Large intestine (tissue), 3 donors: ENCODE measurements around the gene MRPL39. TPM values are rescaled to one million over a fixed set of nuclear protein-coding genes. Genes with fewer than 3 reads are reported as not detected.

Source experiments
- DNase-seq, 2 donors: peaks; one replicate each; pipeline versions ENCODE4 v3.0.0 to v3.0.0-alpha.2; 2013
- H3K27ac ChIP-seq: one replicate; pipeline ENCODE4 v1.5.1; 2013; ENCODE audit warnings: low read length
- H3K27me3 ChIP-seq: 2 replicates; pipeline ENCODE4 v1.6.1; 2013; ENCODE audit warnings: low read length; ENCODE audit not compliant: control insufficient read depth, insufficient read depth
- H3K36me3 ChIP-seq: 2 replicates; pipeline ENCODE4 v1.6.1; 2013; ENCODE audit warnings: low read length; ENCODE audit not compliant: control insufficient read depth, insufficient read depth
- H3K4me1 ChIP-seq: one replicate; pipeline ENCODE4 v1.6.1; 2013; ENCODE audit warnings: low read length; ENCODE audit not compliant: control insufficient read depth, insufficient read depth
- H3K4me3 ChIP-seq: one replicate; pipeline ENCODE4 v1.5.1; 2013; ENCODE audit warnings: low read length
- H3K9me3 ChIP-seq: one replicate; pipeline ENCODE4 v1.6.1; 2013; ENCODE audit warnings: mild to moderate bottlenecking, low read depth, low read length, moderate library complexity; ENCODE audit not compliant: control insufficient read depth
- WGBS: methylation state at CpG from one replicate; pipeline ENCODE4 v1.1.5; 2013; ENCODE audit warnings: low lambda C conversion rate; ENCODE audit not compliant: insufficient coverage; 5-methylcytosine and 5-hydroxymethylcytosine counted together
- polyA plus RNA-seq: library from polyadenylated mRNA; unstranded; fragments of 120-200 nt; gene quantifications from one replicate; pipeline ENCODE4 v1.2.1, GENCODE V29; 2013

Gene MRPL39
- polyA plus RNA-seq, 1 donor: 33.4 TPM

DNA sequence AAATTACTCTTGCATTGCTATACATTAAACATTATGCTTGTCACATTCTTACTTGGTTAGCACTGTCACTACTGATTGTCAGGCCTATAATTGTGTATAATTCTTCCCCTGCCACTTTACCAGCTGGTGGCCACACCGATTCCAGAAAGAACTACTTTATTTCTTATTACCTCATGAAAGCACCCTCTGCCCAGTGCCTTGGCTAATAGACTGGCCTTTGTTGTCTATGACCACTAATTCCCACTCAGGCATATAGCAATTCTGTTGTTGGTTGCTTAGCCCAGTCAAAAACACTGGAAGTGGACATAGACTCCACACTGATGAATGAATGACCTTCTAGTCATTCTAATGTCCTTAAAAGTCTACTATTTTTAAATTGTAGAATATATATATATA is 35.6 kb downstream of the MRPL39 start:
- H3K4me1 ChIP-seq: no peaks in the 10 kb centered on the region
- no peak for DNase-seq
- no peak overlapping the region for H3K27ac ChIP-seq
- H3K36me3 ChIP-seq: peaks cover 5% of the 10 kb centered on the region
- H3K4me3 ChIP-seq: no peak overlapping the region
- H3K27me3 ChIP-seq: no peaks in the 10 kb centered on the region
- no CpG with 5 or more reads among the region's 1 CpG for WGBS
- H3K9me3 ChIP-seq: no peaks in the 10 kb centered on the region

- Histone ChIP-seq H3K36me3 (peaks cover 3% of the 10 kb centered on the region), H3K4me1 (no peaks in the 10 kb centered on the region), H3K27me3 (no peaks in the 10 kb centered on the region), H3K4me3 (no peak overlapping the region), H3K9me3 (no peaks in the 10 kb centered on the region), H3K27ac (no peak overlapping the region)
- DNase-seq: no peak
- 88% methylated on average over 1 of the region's 4 CpGs for WGBS
Observed at GRCh38 chr21:25569711-25570110, 37.6 kb downstream of the MRPL39 start.

DNA sequence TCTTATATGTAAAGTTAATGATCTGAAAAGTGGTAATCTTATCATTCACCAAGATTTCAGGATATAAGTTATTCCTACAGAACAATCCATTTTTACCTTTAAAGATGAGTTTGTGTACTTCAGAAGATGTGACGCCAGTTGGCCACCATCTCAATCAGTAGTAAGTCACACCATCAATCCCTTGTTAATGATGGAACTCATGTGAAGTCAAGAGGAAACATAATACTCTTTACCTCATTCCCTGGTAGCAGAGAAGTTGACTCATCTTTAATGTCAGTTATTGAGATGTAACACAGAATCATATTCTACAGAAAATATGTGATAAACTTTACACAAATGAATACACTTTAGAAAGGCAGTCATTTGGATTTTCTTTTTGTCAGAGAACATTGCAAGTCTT is 38.2 kb downstream of the MRPL39 start:
- Histone ChIP-seq H3K9me3 (no peaks in the 10 kb centered on the region), H3K4me3 (no peak overlapping the region), H3K36me3 (peaks cover 3% of the 10 kb centered on the region), H3K27me3 (no peaks in the 10 kb centered on the region), H3K4me1 (no peaks in the 10 kb centered on the region), H3K27ac (no peak overlapping the region)
- no peak for DNase-seq
- WGBS: no CpG with 5 or more reads among the region's 1 CpG

- Histone ChIP-seq H3K36me3 (peaks cover 3% of the 10 kb centered on the region), H3K4me1 (no peaks in the 10 kb centered on the region), H3K27ac (peak overlapping the region; percentile 8), H3K27me3 (no peaks in the 10 kb centered on the region), H3K4me3 (no peak overlapping the region), H3K9me3 (no peaks in the 10 kb centered on the region)
- no CpG with 5 or more reads among the region's 5 CpGs for WGBS
- DNase-seq: peak in 1 of 2 donors; percentile 22
Observed at GRCh38 chr21:25568246-25568645, 39.0 kb downstream of the MRPL39 start.

DNA sequence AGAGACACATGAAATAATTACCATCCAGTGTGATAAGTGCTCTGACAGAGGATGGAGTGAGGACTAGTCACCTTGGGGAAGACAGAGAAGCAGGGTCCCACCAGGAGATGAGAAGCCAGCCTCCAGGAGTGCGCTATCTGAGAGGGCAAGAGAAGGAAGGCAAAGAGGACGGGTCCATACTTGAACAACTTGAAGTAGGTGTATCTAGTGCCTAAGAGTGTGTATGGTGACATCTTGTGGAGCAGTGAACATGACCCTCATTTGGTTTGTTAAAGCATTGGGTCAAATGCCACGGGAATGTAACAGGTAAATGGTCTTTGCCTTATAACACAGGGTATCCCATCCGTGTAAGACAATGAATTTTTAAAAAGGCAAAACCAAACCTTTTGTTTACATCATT is 39.8 kb downstream of the MRPL39 start:
- peaks cover 3% of the 10 kb centered on the region for H3K36me3 ChIP-seq
- no peaks in the 10 kb centered on the region for H3K9me3 ChIP-seq
- H3K27ac ChIP-seq: no peak overlapping the region
- no peaks in the 10 kb centered on the region for H3K27me3 ChIP-seq
- H3K4me1 ChIP-seq: peaks cover 4% of the 10 kb centered on the region
- 100% methylated on average over 2 of the region's 4 CpGs for WGBS
- DNase-seq: no peak
- H3K4me3 ChIP-seq: no peak overlapping the region

DNA sequence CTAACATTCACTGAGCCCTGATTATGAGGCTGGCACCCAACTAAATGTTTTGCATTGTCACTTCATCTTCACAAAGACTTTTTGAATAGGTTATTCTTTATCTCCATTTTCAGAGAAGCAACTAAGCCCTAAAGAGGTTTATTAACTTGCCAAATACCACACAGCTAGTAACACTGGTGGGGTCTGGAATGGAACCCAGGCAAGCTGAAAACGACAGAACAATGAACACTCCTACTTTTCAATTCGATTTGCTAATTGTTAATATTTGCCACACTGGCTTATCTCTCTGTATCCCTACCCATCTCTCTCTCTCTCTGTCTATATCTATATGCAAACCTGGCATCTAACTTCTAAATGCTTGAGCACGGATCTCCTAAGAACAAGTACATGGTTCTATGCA is 40.6 kb downstream of the MRPL39 start:
- Histone ChIP-seq H3K36me3 (peaks cover 3% of the 10 kb centered on the region), H3K27me3 (no peaks in the 10 kb centered on the region), H3K27ac (no peak overlapping the region), H3K4me3 (no peak overlapping the region), H3K9me3 (no peaks in the 10 kb centered on the region), H3K4me1 (peaks cover 5% of the 10 kb centered on the region)
- DNase-seq: no peak
- WGBS: 69% methylated on average over 2 of the region's 3 CpGs

GRCh38 chr21:25565272-25566211 is 41.7 kb downstream of the MRPL39 start:
- WGBS: no CpG with 5 or more reads among the region's 3 CpGs
- H3K27me3 ChIP-seq: no peaks in the 10 kb centered on the region

GRCh38 chr21:25564349-25564948 is 42.8 kb downstream of the MRPL39 start:
- Histone ChIP-seq H3K9me3 (no peaks in the 10 kb centered on the region), H3K4me3 (no peak overlapping the region), H3K27ac (no peak overlapping the region), H3K27me3 (no peaks in the 10 kb centered on the region), H3K4me1 (peaks cover 8% of the 10 kb centered on the region), H3K36me3 (peaks cover 3% of the 10 kb centered on the region)
- no peak for DNase-seq
- WGBS: no CpG with 5 or more reads among the region's 3 CpGs

More at GRCh38 chr21:25565272-25566211, 41.7 kb downstream of the MRPL39 start:
- Histone ChIP-seq H3K4me1 (peaks cover 5% of the 10 kb centered on the region), H3K4me3 (no peak overlapping the region), H3K27ac (no peak overlapping the region), H3K9me3 (no peaks in the 10 kb centered on the region), H3K36me3 (peaks cover 3% of the 10 kb centered on the region)
- no peak for DNase-seq

DNA sequence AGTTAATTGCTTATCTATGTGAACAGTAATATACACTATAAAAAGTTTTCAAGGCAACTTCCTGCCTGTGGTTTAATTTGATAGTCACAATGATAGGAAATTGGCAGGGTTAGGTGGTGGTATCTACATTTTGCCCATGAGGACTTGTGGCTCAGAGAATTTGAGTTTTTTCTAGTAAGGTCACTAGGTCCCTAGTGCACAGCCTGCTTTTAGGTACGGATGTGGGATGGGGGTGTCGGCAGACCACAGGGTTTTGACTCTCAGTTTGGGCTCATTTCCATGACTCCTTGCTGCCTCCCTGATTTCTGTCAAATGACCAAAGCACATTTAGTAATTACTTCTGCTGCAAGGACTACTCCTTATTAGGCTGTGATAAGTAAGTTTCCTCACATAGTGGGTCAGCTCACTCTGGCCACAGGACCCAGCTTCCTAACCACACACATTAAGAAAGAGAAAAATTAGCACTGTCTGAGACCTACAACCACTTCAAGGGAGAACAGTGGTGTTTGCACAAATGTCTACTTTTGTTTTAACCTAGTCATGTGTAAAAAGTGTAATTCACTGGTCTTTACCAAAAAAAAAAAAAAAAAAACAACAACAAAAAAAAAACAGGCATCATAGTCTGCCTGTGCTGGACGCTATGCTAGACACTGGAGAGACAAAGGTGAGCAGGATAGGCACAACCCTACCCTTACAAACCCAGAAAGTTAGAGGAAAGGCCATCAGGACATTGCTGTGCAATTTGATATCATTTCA is 43.7 kb downstream of the MRPL39 start:
- H3K9me3 ChIP-seq: no peaks in the 10 kb centered on the region
- no CpG with 5 or more reads among the region's 3 CpGs for WGBS
- DNase-seq: no peak
- no peak overlapping the region for H3K27ac ChIP-seq
- H3K36me3 ChIP-seq: peaks cover 3% of the 10 kb centered on the region
- H3K4me1 ChIP-seq: peaks cover 8% of the 10 kb centered on the region
- no peak overlapping the region for H3K4me3 ChIP-seq
- H3K27me3 ChIP-seq: no peaks in the 10 kb centered on the region

- H3K27ac ChIP-seq: no peak overlapping the region
- no peaks in the 10 kb centered on the region for H3K9me3 ChIP-seq
- H3K4me1 ChIP-seq: peaks cover 8% of the 10 kb centered on the region
- H3K4me3 ChIP-seq: peak overlapping the region; percentile 47
- H3K27me3 ChIP-seq: no peaks in the 10 kb centered on the region
- H3K36me3 ChIP-seq: peaks cover 3% of the 10 kb centered on the region
- DNase-seq: no peak
- 100% methylated on average over 2 of the region's 10 CpGs for WGBS
Observed at GRCh38 chr21:25562660-25563059, 44.6 kb downstream of the MRPL39 start.
